Measurements from ENCODE around the gene ICAM5. TPM values are rescaled to one million over a fixed set of nuclear protein-coding genes. Genes with fewer than 3 reads are reported as not detected.
A peak's percentile ranks its signal among the peaks of the same experiment; 100 is the strongest.

The ICAM5 gene
- total and polyA plus RNA-seq, 7 donors, result 0.23 to 0.92 (median 0.69) TPM; not detected in 3

GRCh38 chr19:10294368-10294697, 4.6 kb downstream of the ICAM5 start:
- H3K4me1 ChIP-seq, result peaks cover 0 to 57% (median 51%) of the 10 kb centered on the region in 4 donors
- H3K27me3 ChIP-seq, result peaks cover 70 to 96% (median 77%) of the 10 kb centered on the region in 3 donors
- TF ChIP-seq POLR2A (IDR thresholded peaks at IDR 0.05), result no peak
- TF ChIP-seq EP300 (IDR thresholded peaks at IDR 0.05), result no peak
- TF ChIP-seq CTCF (IDR thresholded peaks at IDR 0.05), result no peak
- TF ChIP-seq POLR2AphosphoS5 (IDR thresholded peaks at IDR 0.05), result no peak
- H3K36me3 ChIP-seq, result no peaks in the 10 kb centered on the region
- 8 to 13% methylated on average over 25 of the region's 25 CpGs for WGBS, 2 donors
- intact Hi-C loops (cut with DNase I), result no loop called here
- no peak overlapping the region for H3K27ac ChIP-seq
- H3K4me3 ChIP-seq, result no peak overlapping the region
- no peaks in the 10 kb centered on the region for H3K9me3 ChIP-seq
- no peak for DNase-seq

GRCh38 chr19:10295305-10295846, 5.6 kb downstream of the ICAM5 start:
- Histone ChIP-seq H3K27me3 (peaks cover 60 to 96% (median 73%) of the 10 kb centered on the region in 3 donors), H3K36me3 (no peaks in the 10 kb centered on the region), H3K4me3 (peak overlapping the region in 2 of 4 donors; percentile 2 to 6), H3K9me3 (no peaks in the 10 kb centered on the region), H3K4me1 (peaks cover 0 to 47% (median 41%) of the 10 kb centered on the region in 4 donors), H3K27ac (no peak overlapping the region)
- intact Hi-C loops (cut with DNase I), result no loop called here
- WGBS, 2 donors, result 1% methylated on average over 48 of the region's 48 CpGs
- no peak for DNase-seq
- TF ChIP-seq EP300 (IDR thresholded peaks at IDR 0.05) (no peak), CTCF (IDR thresholded peaks at IDR 0.05) (no peak), POLR2AphosphoS5 (IDR thresholded peaks at IDR 0.05) (no peak), POLR2A (IDR thresholded peaks at IDR 0.05) (no peak)

- H3K4me1 ChIP-seq, result peaks cover 0 to 40% (median 34%) of the 10 kb centered on the region in 4 donors
- 6 to 7% methylated on average over 58 of the region's 58 CpGs for WGBS, 2 donors
These were observed 6.3 kb downstream of the ICAM5 start for GRCh38 chr19:10295847-10296591.

GRCh38 chr19:10299545-10300458, 10.1 kb downstream of the ICAM5 start:
- Histone ChIP-seq H3K27ac (no peak overlapping the region), H3K4me3 (no peak overlapping the region), H3K36me3 (no peaks in the 10 kb centered on the region), H3K9me3 (no peaks in the 10 kb centered on the region), H3K4me1 (peaks cover 0 to 17% (median 15%) of the 10 kb centered on the region in 4 donors), H3K27me3 (peaks cover 17 to 52% (median 30%) of the 10 kb centered on the region in 3 donors)
- WGBS, 2 donors, result 40 to 42% methylated on average over 14 of the region's 14 CpGs
- intact Hi-C loops (cut with DNase I), result no loop called here
- TF ChIP-seq POLR2AphosphoS5 (IDR thresholded peaks at IDR 0.05) (peak in 1 of 4 donors; percentile 9), POLR2A (IDR thresholded peaks at IDR 0.05) (no peak), EP300 (IDR thresholded peaks at IDR 0.05) (no peak)
- no peak for DNase-seq

More at GRCh38 chr19:10295847-10296591, 6.3 kb downstream of the ICAM5 start:
- intact Hi-C loops (cut with DNase I), result no loop called here
- no peak for DNase-seq
- H3K36me3 ChIP-seq, result no peaks in the 10 kb centered on the region
- no peaks in the 10 kb centered on the region for H3K9me3 ChIP-seq
- peaks cover 54 to 90% (median 68%) of the 10 kb centered on the region in 3 donors for H3K27me3 ChIP-seq
- no peak overlapping the region for H3K27ac ChIP-seq
- no peak for TF ChIP-seq POLR2A (IDR thresholded peaks at IDR 0.05)
- TF ChIP-seq POLR2AphosphoS5 (IDR thresholded peaks at IDR 0.05), result no peak
- peak overlapping the region in 2 of 4 donors; percentile 2 to 6 for H3K4me3 ChIP-seq

GRCh38 chr19:10305139-10305806, 15.5 kb downstream of the ICAM5 start:
- Histone ChIP-seq H3K4me1 (no peaks in the 10 kb centered on the region), H3K36me3 (peaks cover 0 to 4% (median 0%) of the 10 kb centered on the region in 4 donors), H3K4me3 (no peak overlapping the region), H3K27me3 (peaks cover 0 to 2% (median 1%) of the 10 kb centered on the region in 3 donors), H3K27ac (no peak overlapping the region), H3K9me3 (no peaks in the 10 kb centered on the region)
- TF ChIP-seq POLR2A (IDR thresholded peaks at IDR 0.05) (no peak), EP300 (IDR thresholded peaks at IDR 0.05) (no peak), CTCF (IDR thresholded peaks at IDR 0.05) (no peak), POLR2AphosphoS5 (IDR thresholded peaks at IDR 0.05) (no peak)
- 72 to 87% methylated on average over 17 of the region's 17 CpGs for WGBS, 2 donors
- no peak for DNase-seq
- intact Hi-C loops (cut with DNase I), result no loop called here
